PFSK-1 (cell line): ENCODE data around the gene ANKFN1.

ENCODE experiments used
- FOXP2 ChIP-seq: optimal IDR thresholded peaks from 2 replicates; pipeline ENCODE3; 2011; ENCODE audit warnings: borderline replicate concordance, control low read depth, inconsistent platforms; ENCODE audit not compliant: insufficient read depth; ENCODE audit errors: extremely low read length, extremely low read depth
- POLR2AphosphoS5 ChIP-seq: IDR thresholded peaks from 2 replicates; pipeline ENCODE4 v1.6.1; 2012; ENCODE audit warnings: low read depth, mild to moderate bottlenecking, control low read depth, low read length, moderate library complexity
- SIN3A ChIP-seq: IDR thresholded peaks from 2 replicates; pipeline ENCODE4 v1.6.1; 2012; ENCODE audit warnings: mild to moderate bottlenecking, low read length, moderate library complexity, borderline replicate concordance; ENCODE audit not compliant: insufficient read depth
- TAF1 ChIP-seq: IDR thresholded peaks from 2 replicates; pipeline ENCODE4 v1.6.1; 2012; ENCODE audit warnings: low read length, control low read depth, borderline replicate concordance; ENCODE audit not compliant: insufficient read depth
- TF ChIP-seq, protein P1 (sequence below), 2 experiments: IDR thresholded peaks; 2 replicates each; pipeline versions ENCODE4 v1.6.1 to v1.8.0; 2011 to 2012; ENCODE audit warnings: low read depth in 2 of 2, low read length in 2 of 2, control low read depth in 1 of 2, inconsistent platforms in 1 of 2, mild to moderate bottlenecking in 1 of 2, moderate library complexity in 1 of 2; ENCODE audit not compliant: insufficient read depth in 1 of 2

The ANKFN1 gene

DNA sequence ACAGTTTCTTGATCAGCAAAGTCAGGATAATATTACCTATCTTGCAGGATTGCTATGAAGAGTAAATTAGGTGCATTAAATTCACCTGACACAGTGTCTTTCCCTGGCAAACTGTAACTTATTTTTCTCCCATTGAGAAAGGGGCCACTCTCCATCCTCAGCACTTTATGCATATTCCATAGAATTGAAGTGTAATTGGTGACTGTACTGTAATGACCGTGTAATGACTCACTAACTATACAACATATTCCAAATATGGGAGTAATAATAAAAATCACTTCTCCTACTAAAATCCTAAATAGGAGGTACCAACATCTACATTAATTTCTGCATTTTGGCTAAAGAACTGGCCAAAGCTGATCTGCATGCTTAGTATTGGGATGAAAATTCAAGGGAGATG, 298.4 kb downstream of the ANKFN1 start:
- TF ChIP-seq TAF1 (no peak), SIN3A (no peak), FOXP2 (no peak), POLR2AphosphoS5 (no peak)
- TF ChIP-seq, protein P1, sequence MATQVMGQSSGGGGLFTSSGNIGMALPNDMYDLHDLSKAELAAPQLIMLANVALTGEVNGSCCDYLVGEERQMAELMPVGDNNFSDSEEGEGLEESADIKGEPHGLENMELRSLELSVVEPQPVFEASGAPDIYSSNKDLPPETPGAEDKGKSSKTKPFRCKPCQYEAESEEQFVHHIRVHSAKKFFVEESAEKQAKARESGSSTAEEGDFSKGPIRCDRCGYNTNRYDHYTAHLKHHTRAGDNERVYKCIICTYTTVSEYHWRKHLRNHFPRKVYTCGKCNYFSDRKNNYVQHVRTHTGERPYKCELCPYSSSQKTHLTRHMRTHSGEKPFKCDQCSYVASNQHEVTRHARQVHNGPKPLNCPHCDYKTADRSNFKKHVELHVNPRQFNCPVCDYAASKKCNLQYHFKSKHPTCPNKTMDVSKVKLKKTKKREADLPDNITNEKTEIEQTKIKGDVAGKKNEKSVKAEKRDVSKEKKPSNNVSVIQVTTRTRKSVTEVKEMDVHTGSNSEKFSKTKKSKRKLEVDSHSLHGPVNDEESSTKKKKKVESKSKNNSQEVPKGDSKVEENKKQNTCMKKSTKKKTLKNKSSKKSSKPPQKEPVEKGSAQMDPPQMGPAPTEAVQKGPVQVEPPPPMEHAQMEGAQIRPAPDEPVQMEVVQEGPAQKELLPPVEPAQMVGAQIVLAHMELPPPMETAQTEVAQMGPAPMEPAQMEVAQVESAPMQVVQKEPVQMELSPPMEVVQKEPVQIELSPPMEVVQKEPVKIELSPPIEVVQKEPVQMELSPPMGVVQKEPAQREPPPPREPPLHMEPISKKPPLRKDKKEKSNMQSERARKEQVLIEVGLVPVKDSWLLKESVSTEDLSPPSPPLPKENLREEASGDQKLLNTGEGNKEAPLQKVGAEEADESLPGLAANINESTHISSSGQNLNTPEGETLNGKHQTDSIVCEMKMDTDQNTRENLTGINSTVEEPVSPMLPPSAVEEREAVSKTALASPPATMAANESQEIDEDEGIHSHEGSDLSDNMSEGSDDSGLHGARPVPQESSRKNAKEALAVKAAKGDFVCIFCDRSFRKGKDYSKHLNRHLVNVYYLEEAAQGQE (IDR thresholded peaks at IDR 0.05; ENCODE audit: insufficient read depth in 1 of 2, low read depth in 2 of 2, low read length in 2 of 2) = no peak

DNA sequence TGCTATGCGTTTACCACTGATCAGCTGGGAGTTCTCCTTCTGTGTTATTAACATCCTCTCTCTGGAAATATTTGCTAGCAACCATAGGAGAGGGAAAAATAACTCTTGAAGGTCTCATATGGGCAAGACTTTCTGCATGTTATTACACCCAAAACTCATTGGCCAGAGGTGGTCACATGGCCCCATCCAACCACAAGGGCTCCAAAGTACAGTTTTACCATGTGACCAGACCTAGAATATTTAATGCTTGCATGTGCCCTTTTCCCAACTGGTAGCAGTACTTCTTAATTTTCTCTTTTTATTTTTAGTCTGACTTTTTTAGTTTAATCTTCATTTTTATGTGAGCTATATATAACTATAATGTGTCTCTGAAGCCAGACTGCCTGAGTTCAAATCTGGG, 299.2 kb downstream of the ANKFN1 start:
- no peak for TF ChIP-seq TAF1
- TF ChIP-seq POLR2AphosphoS5 = no peak
- TF ChIP-seq FOXP2 = no peak
- TF ChIP-seq, protein P1 (IDR thresholded peaks at IDR 0.05; ENCODE audit: insufficient read depth in 1 of 2, low read depth in 2 of 2, low read length in 2 of 2) = no peak
- TF ChIP-seq SIN3A = no peak

DNA sequence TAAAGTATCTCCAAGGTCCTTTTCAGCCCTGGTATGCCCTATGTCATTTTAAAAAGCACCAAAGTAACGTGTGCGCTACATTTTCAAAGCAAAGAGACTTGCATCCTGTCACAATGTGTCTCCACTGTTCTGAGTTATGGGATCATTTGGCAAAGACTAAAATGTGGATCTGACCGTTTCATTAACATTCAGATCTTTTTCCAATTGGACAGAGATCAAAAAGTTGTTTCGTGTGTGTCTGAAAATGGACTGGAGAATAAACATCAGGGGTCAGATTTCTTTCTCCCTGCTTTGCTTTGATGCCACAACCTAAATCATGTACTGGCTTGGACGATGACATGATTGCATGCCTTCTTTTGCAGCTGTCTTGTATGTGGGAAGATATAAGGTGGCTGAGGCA, 304.2 kb downstream of the ANKFN1 start:
- TF ChIP-seq POLR2AphosphoS5 = no peak
- TF ChIP-seq, protein P1 (IDR thresholded peaks at IDR 0.05; ENCODE audit: insufficient read depth in 1 of 2, low read depth in 2 of 2, low read length in 2 of 2) = no peak
- no peak for TF ChIP-seq FOXP2
- no peak for TF ChIP-seq TAF1
- no peak for TF ChIP-seq SIN3A

DNA sequence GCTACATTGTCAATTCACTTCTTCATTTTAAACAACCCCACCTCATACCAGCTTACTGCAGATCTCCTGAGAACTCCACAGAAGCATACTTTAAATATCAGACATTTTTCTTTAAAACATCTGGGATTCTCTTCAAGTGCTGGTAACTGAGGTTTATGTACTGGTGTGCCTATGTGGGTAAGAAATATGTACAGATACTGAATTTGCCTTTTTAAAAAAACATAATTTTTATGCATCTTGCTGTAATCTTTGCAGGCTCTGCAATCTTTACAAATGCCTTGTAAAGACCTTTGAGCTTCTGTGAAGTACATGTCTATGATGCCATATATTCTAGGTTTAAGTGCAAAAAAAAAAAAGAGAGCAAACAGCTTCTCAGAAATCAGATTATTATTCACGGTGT, 312.6 kb downstream of the ANKFN1 start:
- TF ChIP-seq SIN3A (no peak), POLR2AphosphoS5 (no peak), TAF1 (no peak), FOXP2 (no peak)
- TF ChIP-seq, protein P1 (IDR thresholded peaks at IDR 0.05; ENCODE audit: insufficient read depth in 1 of 2, low read depth in 2 of 2, low read length in 2 of 2) = no peak

DNA sequence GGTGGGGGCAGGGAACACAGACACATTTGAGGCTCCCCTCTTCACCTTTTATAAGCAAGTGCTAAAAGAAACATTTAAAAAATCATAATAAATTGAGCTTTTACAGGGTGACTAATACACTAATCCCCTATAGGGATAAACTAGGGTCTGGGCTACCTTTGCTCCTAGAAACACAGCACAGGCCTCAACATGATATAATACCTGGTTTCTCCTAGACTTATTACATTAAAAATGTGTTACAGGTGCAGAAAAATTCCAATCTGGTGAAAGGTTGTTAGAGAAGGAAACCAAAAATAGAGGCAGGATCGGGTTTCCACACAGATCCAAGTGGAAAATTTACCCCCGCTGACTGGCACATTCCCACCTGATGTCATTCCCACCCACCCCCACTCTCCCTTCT, 315.6 kb downstream of the ANKFN1 start:
- TF ChIP-seq SIN3A (no peak), TAF1 (no peak), FOXP2 (no peak), POLR2AphosphoS5 (no peak)
- TF ChIP-seq, protein P1 (IDR thresholded peaks at IDR 0.05; ENCODE audit: insufficient read depth in 1 of 2, low read depth in 2 of 2, low read length in 2 of 2) = no peak
